Suprapubic skin (tissue), 4 donors: ENCODE results near the gene PRDX5. TPM values are rescaled to one million over a fixed set of nuclear protein-coding genes. Genes with fewer than 3 reads are reported as not detected.
A peak's percentile ranks its signal among the peaks of the same experiment; 100 is the strongest.

Experiments used
- DNase-seq, 2 donors: peaks; one replicate each; pipeline ENCODE4 v3.0.0-alpha.2; 2019; ENCODE audit warnings: low spot score in 2 of 2
- H3K27ac ChIP-seq: fragments of 200-600 bp; sonication (generic); one replicate; pipeline ENCODE4 v1.5.1; 2019
- H3K27me3 ChIP-seq: fragments of 200-600 bp; sonication (generic); one replicate; pipeline ENCODE4 v1.5.1; 2019
- H3K36me3 ChIP-seq: fragments of 200-600 bp; sonication (generic); one replicate; pipeline ENCODE4 v1.5.1; 2019
- H3K4me1 ChIP-seq: fragments of 200-600 bp; sonication (generic); one replicate; pipeline ENCODE4 v1.5.1; 2019
- H3K4me3 ChIP-seq: fragments of 200-600 bp; sonication (generic); one replicate; pipeline ENCODE4 v1.5.1; 2019; ENCODE audit warnings: mild to moderate bottlenecking
- H3K9me3 ChIP-seq: fragments of 200-600 bp; sonication (generic); one replicate; pipeline ENCODE4 v1.5.1; 2019
- CTCF ChIP-seq, 2 donors: fragments of 200-600 bp in 1 of 2; fragments of 450-650 bp in 1 of 2; sonication (generic) in 1 of 2; IDR thresholded peaks; one replicate each; pipeline ENCODE4 v1.5.1; 2016 to 2019; ENCODE audit warnings: antibody characterized with exemption in 2 of 2, mild to moderate bottlenecking in 1 of 2, moderate library complexity in 1 of 2
- EP300 ChIP-seq: sonication (generic); formaldehyde crosslinking; IDR thresholded peaks from one replicate; pipeline ENCODE4 v1.6.1; 2017; ENCODE audit warnings: antibody characterized with exemption
- POLR2A ChIP-seq, 2 donors: fragments of 450-650 bp; IDR thresholded peaks; one replicate each; pipeline ENCODE4 v1.6.1; 2017; ENCODE audit warnings: antibody characterized with exemption in 2 of 2, mild to moderate bottlenecking in 2 of 2, moderate library complexity in 2 of 2
- POLR2AphosphoS5 ChIP-seq, 3 donors: sonication (generic); formaldehyde crosslinking; IDR thresholded peaks; one replicate each; pipeline ENCODE4 v1.6.1; 2017; ENCODE audit warnings: antibody characterized with exemption in 3 of 3
- WGBS: methylation state at CpG from one replicate; pipeline ENCODE4 v1.1.5; 2018; 5-methylcytosine and 5-hydroxymethylcytosine counted together
- total RNA-seq, 4 donors: library from RNA; depleted of rRNA; stranded (reverse); fragments of >200 nt; gene quantifications; one replicate each; pipeline ENCODE4 v1.1.0, GENCODE V29; 2016

PRDX5 gene
- total RNA-seq, 4 donors from 2014 or later: 130 to 227 (median 187) TPM

- Histone ChIP-seq H3K4me3 (no peak overlapping the region), H3K27me3 (no peaks in the 10 kb centered on the region), H3K36me3 (peaks cover 20% of the 10 kb centered on the region), H3K4me1 (peaks cover 49% of the 10 kb centered on the region), H3K27ac (no peak overlapping the region), H3K9me3 (no peaks in the 10 kb centered on the region)
- no peak for DNase-seq
- TF ChIP-seq CTCF (IDR thresholded peaks at IDR 0.05): no peak
- TF ChIP-seq POLR2AphosphoS5 (IDR thresholded peaks at IDR 0.05): no peak
- no peak for TF ChIP-seq POLR2A (IDR thresholded peaks at IDR 0.05)
- no peak for TF ChIP-seq EP300
- 82% methylated on average over 5 of the region's 6 CpGs for WGBS
These were observed 39.5 kb downstream of the PRDX5 start for GRCh38 chr11:64357446-64357845.

- peak in 1 of 2 donors; percentile 68 for DNase-seq
- Histone ChIP-seq H3K27me3 (no peaks in the 10 kb centered on the region), H3K4me3 (peak overlapping the region; percentile 88), H3K4me1 (peaks cover 49% of the 10 kb centered on the region), H3K27ac (peak overlapping the region; percentile 83), H3K36me3 (peaks cover 26% of the 10 kb centered on the region), H3K9me3 (no peaks in the 10 kb centered on the region)
- TF ChIP-seq POLR2A (IDR thresholded peaks at IDR 0.05) (no peak), POLR2AphosphoS5 (IDR thresholded peaks at IDR 0.05) (no peak), CTCF (IDR thresholded peaks at IDR 0.05) (no peak), EP300 (no peak)
- 42% methylated on average over 9 of the region's 13 CpGs for WGBS
These were observed 40.1 kb downstream of the PRDX5 start for GRCh38 chr11:64357904-64358535.

GRCh38 chr11:64358536-64358906, 40.6 kb downstream of the PRDX5 start:
- Histone ChIP-seq H3K4me1 (peaks cover 49% of the 10 kb centered on the region), H3K4me3 (peak overlapping the region; percentile 88), H3K27ac (peak overlapping the region; percentile 83), H3K27me3 (no peaks in the 10 kb centered on the region), H3K9me3 (no peaks in the 10 kb centered on the region), H3K36me3 (peaks cover 31% of the 10 kb centered on the region)
- 27% methylated on average over 4 of the region's 7 CpGs for WGBS
- peak in 1 of 2 donors; percentile 72 for DNase-seq
- TF ChIP-seq POLR2AphosphoS5 (IDR thresholded peaks at IDR 0.05): no peak
- TF ChIP-seq CTCF (IDR thresholded peaks at IDR 0.05): no peak
- TF ChIP-seq POLR2A (IDR thresholded peaks at IDR 0.05): no peak
- no peak for TF ChIP-seq EP300

GRCh38 chr11:64358907-64359711, 41.2 kb downstream of the PRDX5 start, which contains the start of gene RPS6KA4:
Gene RPS6KA4 (plus strand): TSS chr11:64359162. CDS start chr11:64359236, 74 bp downstream.
- Histone ChIP-seq H3K4me1 (peaks cover 49% of the 10 kb centered on the region), H3K27me3 (no peaks in the 10 kb centered on the region), H3K9me3 (no peaks in the 10 kb centered on the region), H3K4me3 (peak within 1 kb of the TSS; percentile 88), H3K27ac (peak within 1 kb of the TSS; percentile 83), H3K36me3 (peaks cover 37% of the 10 kb centered on the region)
- WGBS: 0% methylated on average over 12 of the region's 70 CpGs
- DNase-seq: peak in 1 of 2 donors; percentile 73
- no peak for TF ChIP-seq EP300
- TF ChIP-seq POLR2A (IDR thresholded peaks at IDR 0.05): peak in 1 of 2 donors; percentile 27

- 36% methylated on average over 16 of the region's 38 CpGs for WGBS
- peak in 1 of 2 donors; percentile 67 for DNase-seq
- Histone ChIP-seq H3K9me3 (no peaks in the 10 kb centered on the region), H3K36me3 (peaks cover 41% of the 10 kb centered on the region), H3K4me1 (peaks cover 45% of the 10 kb centered on the region), H3K4me3 (peak overlapping the region; percentile 88), H3K27ac (no peak overlapping the region), H3K27me3 (no peaks in the 10 kb centered on the region)
- TF ChIP-seq POLR2A (IDR thresholded peaks at IDR 0.05) (no peak), EP300 (no peak), POLR2AphosphoS5 (IDR thresholded peaks at IDR 0.05) (no peak), CTCF (IDR thresholded peaks at IDR 0.05) (no peak)
These were observed 42.0 kb downstream of the PRDX5 start for GRCh38 chr11:64359712-64360445.
